A549 (cell line): Measurements from ENCODE around the gene ICAM3. TPM values are rescaled to one million over a fixed set of nuclear protein-coding genes. Genes with fewer than 3 reads are reported as not detected.
"Not testable (repeated sequence)": the region's sequence is repeated elsewhere in the genome, so short reads cannot be mapped to it uniquely, and the experiment has no call there.

ENCODE experiments used
- ATAC-seq, 2 experiments: fragments of 200-7000 bp in 1 of 2; fragments of >200 bp in 1 of 2; cut with Nextera tagmentation in 1 of 2; cut with Tn5 transposase in 1 of 2; 3 replicates each; pipeline versions ENCODE4 v1.8.0 to v1.9.1; 2018 to 2020; ENCODE audit warnings: mild to moderate bottlenecking in 1 of 2, moderate library complexity in 1 of 2
- CTCF ChIA-PET: fragments of 300-600 bp; sonication (Branson Sonifier 250); formaldehyde crosslinking; extraction: SDS; loops from one replicate; lab custom pipeline; 2021; ENCODE audit warnings: antibody characterized with exemption, inconsistent platforms; lab: Yijun Ruan, JAX
- POLR2A ChIA-PET: fragments of 350-600 bp; formaldehyde crosslinking; extraction: SDS; loops from one replicate; lab custom pipeline; 2021; ENCODE audit warnings: antibody characterized with exemption, inconsistent platforms; lab: Yijun Ruan, JAX
- DNase-seq, 2 experiments: peaks; one replicate each; pipeline versions ENCODE4 v3.0.0 to v3.0.0-alpha.2; 2011 to 2016; ENCODE audit warnings: low read depth in 1 of 2, low spot score in 1 of 2
- FAIRE-seq: peaks from 2 replicates; lab custom pipeline; 2011; peaks lifted over from hg19 to GRCh38; lab: Jason Lieb, UNC
- H3K27ac ChIP-seq, 2 experiments: fragments of >200 bp; sonication (Bioruptor Twin); formaldehyde crosslinking; 3 replicates each; pipeline ENCODE4 v1.5.1; 2016 to 2017
- H3K4me1 ChIP-seq: fragments of >200 bp; sonication (Bioruptor Twin); formaldehyde crosslinking; 3 replicates; pipeline ENCODE4 v1.6.1; 2016
- H3K4me2 ChIP-seq: fragments of >200 bp; sonication (Bioruptor Twin); formaldehyde crosslinking; 3 replicates; pipeline ENCODE4 v1.6.1; 2016
- H3K4me3 ChIP-seq: fragments of >200 bp; sonication (Bioruptor Twin); formaldehyde crosslinking; 3 replicates; pipeline ENCODE4 v1.5.1; 2016
- H3K9me3 ChIP-seq: fragments of >200 bp; sonication (Bioruptor Twin); formaldehyde crosslinking; 3 replicates; pipeline ENCODE4 v1.6.1; 2016
- CBX2 ChIP-seq: fragments of 200-600 bp; sonication (generic); IDR thresholded peaks from 2 replicates; pipeline ENCODE4 v1.6.1; 2016; ENCODE audit warnings: low read depth, mild to moderate bottlenecking, borderline replicate concordance
- CBX8 ChIP-seq: fragments of 200-600 bp; sonication (generic); IDR thresholded peaks from 2 replicates; pipeline ENCODE4 v1.6.1; 2016
- FOSB ChIP-seq: fragments of 250-450 bp; sonication (Bioruptor Pico); IDR thresholded peaks from 2 replicates; pipeline ENCODE4 v1.5.0; 2020; ENCODE audit warnings: mild to moderate bottlenecking, moderate library complexity
- FOSL2 ChIP-seq, 2 experiments: fragments of 450-650 bp in 1 of 2; fragments of >200 bp in 1 of 2; sonication (Bioruptor Twin) in 1 of 2; formaldehyde crosslinking; IDR thresholded peaks; 2 replicates each; pipeline versions ENCODE4 v1.5.0 to v1.6.1; 2016 to 2020; ENCODE audit warnings: mild to moderate bottlenecking in 1 of 2, moderate library complexity in 1 of 2
- JUNB ChIP-seq: fragments of >200 bp; sonication (Bioruptor Twin); formaldehyde crosslinking; IDR thresholded peaks from 2 replicates; pipeline ENCODE4 v1.6.1; 2016
- MAFK ChIP-seq: fragments of 450-650 bp; IDR thresholded peaks from 2 replicates; pipeline ENCODE4 v1.6.1; 2014; ENCODE audit not compliant: partially characterized antibody
- MAZ ChIP-seq: fragments of 150-350 bp; IDR thresholded peaks from 2 replicates; pipeline ENCODE4 v1.6.1; 2014; ENCODE audit warnings: antibody characterized with exemption, low read depth, low read length, borderline replicate concordance
- MYC ChIP-seq: IDR thresholded peaks from 2 replicates; pipeline ENCODE4 v1.6.1; 2012; ENCODE audit warnings: mild to moderate bottlenecking, inconsistent platforms, low read length, improper control_type of control experiment, borderline replicate concordance
- SMC3 ChIP-seq: fragments of >200 bp; sonication (Bioruptor Twin); formaldehyde crosslinking; IDR thresholded peaks from 3 replicates; pipeline ENCODE4 v1.6.1; 2018; ENCODE audit warnings: inconsistent platforms
- SREBF2 ChIP-seq: fragments of 450-650 bp; IDR thresholded peaks from 2 replicates; pipeline ENCODE4 v1.6.1; 2014; ENCODE audit warnings: mild to moderate bottlenecking, moderate library complexity
- TFCP2L1 ChIP-seq: fragments of 250-450 bp; sonication (Bioruptor Pico); IDR thresholded peaks from 2 replicates; pipeline ENCODE4 v1.5.0; 2021; ENCODE audit warnings: mild to moderate bottlenecking
- ZC3H11A ChIP-seq: fragments of 450-650 bp; IDR thresholded peaks from 2 replicates; pipeline ENCODE4 v1.6.1; 2014; ENCODE audit warnings: antibody characterized with exemption, mild to moderate bottlenecking
- ZSCAN20 ChIP-seq: fragments of 250-450 bp; sonication (Bioruptor Pico); IDR thresholded peaks from 2 replicates; pipeline ENCODE4 v1.8.0; 2022; ENCODE audit warnings: mild to moderate bottlenecking, moderate library complexity
- WGBS: methylation state at CpG from one replicate; pipeline ENCODE4 v1.1.6; 2017; ENCODE audit errors: missing lambda C conversion rate; 5-methylcytosine and 5-hydroxymethylcytosine counted together
- polyA plus RNA-seq, 4 experiments: library from polyadenylated mRNA; depleted of rRNA in 3 of 4; stranded (reverse); fragments of >200 nt; fragmentation: RNase III in 1 of 4; extraction: RNeasy Plus Mini Kit Qiagen cat#74134 plus additional on column Dnase treatment in 1 of 4; gene quantifications; 2 replicates in 3 of 4; 3 replicates in 1 of 4; pipeline ENCODE4 v1.2.3, GENCODE V29; 2011 to 2017
- TF ChIP-seq, protein P1 (sequence below): fragments of >200 bp; sonication (Bioruptor Twin); formaldehyde crosslinking; IDR thresholded peaks from 3 replicates; pipeline ENCODE4 v1.6.1; 2016
- TF ChIP-seq, protein P2 (sequence below): fragments of 250-450 bp; sonication (Bioruptor Pico); IDR thresholded peaks from 2 replicates; pipeline ENCODE4 v1.5.0; 2021; ENCODE audit warnings: mild to moderate bottlenecking, moderate library complexity, borderline replicate concordance
- TF ChIP-seq, protein P3 (sequence below): IDR thresholded peaks from 2 replicates; pipeline ENCODE4 v1.6.1; 2012
- TF ChIP-seq, protein P4 (sequence below): IDR thresholded peaks from 2 replicates; pipeline ENCODE4 v1.6.1; 2012; ENCODE audit warnings: low read depth, borderline replicate concordance
- TF ChIP-seq, protein P5 (sequence below): fragments of >200 bp; sonication (Bioruptor Twin); formaldehyde crosslinking; IDR thresholded peaks from 2 replicates; pipeline ENCODE4 v1.6.1; 2016
- TF ChIP-seq, protein P6 (sequence below): fragments of 450-650 bp; IDR thresholded peaks from 2 replicates; pipeline ENCODE4 v1.6.1; 2014; ENCODE audit warnings: antibody characterized with exemption

ICAM3 gene
- polyA plus RNA-seq, 2 of the 4 experiments (the other 2 are of a cell fraction) = 4.7 to 7.3 TPM

DNA sequence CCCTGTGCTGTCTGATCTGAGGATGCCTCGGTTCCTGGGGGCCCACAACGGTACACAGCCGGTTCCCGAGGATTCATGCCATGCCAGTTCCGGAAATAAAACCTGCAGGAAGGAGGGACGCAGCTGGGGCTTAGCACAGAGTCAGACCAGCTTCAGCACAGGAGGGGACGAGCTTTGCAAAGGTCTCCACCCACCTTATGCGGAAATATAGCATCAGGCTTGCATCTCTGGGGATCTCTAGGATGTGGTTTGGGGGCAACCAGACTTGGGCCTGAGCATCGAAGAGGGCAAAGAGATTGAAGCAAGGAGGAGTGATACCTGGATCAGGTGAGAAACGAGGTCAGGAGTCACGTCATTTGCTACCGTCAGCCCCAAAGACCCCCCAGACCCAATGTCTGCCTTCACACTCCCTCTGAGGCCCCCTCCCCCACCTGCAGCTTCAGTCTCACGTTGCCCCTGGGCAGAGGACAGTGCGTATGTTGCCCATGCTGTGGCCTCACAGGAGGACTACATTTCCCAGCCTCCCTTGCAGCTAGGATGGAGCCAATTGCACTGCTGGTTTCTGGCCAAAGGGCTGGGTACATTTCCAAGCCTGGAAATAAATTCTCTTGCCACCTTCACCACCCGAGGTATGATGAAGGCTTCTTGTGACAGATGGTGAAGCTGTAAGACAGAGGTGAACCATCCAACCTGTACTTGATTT is 28.8 kb upstream of the ICAM3 start:
- H3K27ac ChIP-seq = no peak overlapping the region
- peaks cover 12% of the 10 kb centered on the region for H3K9me3 ChIP-seq
- no peak for TF ChIP-seq MAFK
- TF ChIP-seq MAZ = no peak
- TF ChIP-seq SMC3 = no peak
- TF ChIP-seq FOSL2 (IDR thresholded peaks at IDR 0.05) = no peak
- no peak for TF ChIP-seq FOSL2 (CRISPR knock-in tag; IDR thresholded peaks at IDR 0.05)
- TF ChIP-seq, protein P1, sequence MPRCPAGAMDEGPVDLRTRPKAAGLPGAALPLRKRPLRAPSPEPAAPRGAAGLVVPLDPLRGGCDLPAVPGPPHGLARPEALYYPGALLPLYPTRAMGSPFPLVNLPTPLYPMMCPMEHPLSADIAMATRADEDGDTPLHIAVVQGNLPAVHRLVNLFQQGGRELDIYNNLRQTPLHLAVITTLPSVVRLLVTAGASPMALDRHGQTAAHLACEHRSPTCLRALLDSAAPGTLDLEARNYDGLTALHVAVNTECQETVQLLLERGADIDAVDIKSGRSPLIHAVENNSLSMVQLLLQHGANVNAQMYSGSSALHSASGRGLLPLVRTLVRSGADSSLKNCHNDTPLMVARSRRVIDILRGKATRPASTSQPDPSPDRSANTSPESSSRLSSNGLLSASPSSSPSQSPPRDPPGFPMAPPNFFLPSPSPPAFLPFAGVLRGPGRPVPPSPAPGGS = no peak
- TF ChIP-seq CBX8 = no peak
- TF ChIP-seq MYC = no peak
- no peak for TF ChIP-seq CBX2
- H3K4me1 ChIP-seq = no peaks in the 10 kb centered on the region
- no peak overlapping the region for H3K4me3 ChIP-seq
- no peak overlapping the region for H3K4me2 ChIP-seq
- ATAC-seq (no peak), DNase-seq (no peak), FAIRE-seq (no peak)
- ChIA-PET CTCF (interaction anchor here (0.6 kb wide), 1 partner anchor 103 kb away, joined by 4 read pairs; no protein-coding TSS in a partner anchor), POLR2A (no interaction called here)
- 90% methylated on average over 7 of the region's 15 CpGs for WGBS

DNA sequence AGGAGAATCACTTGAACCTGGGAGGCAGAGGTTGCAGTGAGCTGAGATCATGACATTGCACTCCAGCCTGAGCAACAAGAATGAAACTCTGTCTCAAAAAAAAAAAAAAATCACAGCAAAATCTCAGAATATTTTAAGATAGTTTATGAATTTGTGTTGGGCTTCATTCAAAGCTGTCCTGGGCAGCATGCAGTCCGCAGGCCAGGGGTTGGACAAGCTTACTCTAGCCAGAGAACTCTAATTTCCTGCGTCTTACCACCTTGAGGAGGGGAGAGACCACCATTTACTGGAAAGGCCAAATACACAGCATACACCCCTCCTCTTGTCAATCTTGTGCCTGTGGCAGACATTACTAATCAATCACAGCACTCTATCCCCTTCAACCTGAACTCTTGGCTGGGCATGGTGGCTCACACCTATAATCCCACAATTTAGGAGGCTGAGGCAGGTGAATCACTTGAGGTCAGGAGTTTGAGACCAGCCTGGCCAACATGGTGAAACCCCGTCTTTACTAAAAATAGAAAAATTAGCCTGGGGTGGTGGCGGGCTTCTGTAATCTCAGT is 27.6 kb upstream of the ICAM3 start:
- WGBS = 93% methylated on average over 4 of the region's 4 CpGs
- CTCF ChIA-PET = interaction anchor here (1.1 kb wide), 1 partner anchor 36 kb away, joined by 3 read pairs; the partner anchor contains the start of gene CDC37
- FAIRE-seq, H3K27ac ChIP-seq, H3K4me1 ChIP-seq, H3K4me3 ChIP-seq, H3K4me2 ChIP-seq, POLR2A ChIA-PET, DNase-seq, ATAC-seq: not testable (repeated sequence)
- peaks cover 12% of the 10 kb centered on the region for H3K9me3 ChIP-seq

DNA sequence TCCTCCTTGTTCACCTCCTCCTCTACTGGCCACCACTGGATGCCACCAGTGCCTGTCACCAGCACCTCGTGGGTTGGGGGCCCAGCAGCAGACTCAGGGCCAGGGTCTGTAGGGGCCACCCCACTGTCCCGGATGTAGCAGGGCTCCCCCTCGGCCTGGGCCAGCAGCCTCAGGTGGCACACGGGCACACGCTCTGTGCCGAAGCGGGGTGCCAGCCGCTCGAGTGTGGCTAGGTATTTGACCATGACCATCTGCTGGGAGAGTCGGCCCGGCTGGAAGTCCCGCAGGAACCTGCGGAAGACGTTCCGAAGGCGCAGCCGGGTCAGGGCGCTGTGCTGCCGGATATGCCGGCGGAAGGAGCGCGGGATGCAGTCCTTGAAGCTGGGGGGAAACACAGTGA is 26.1 kb upstream of the ICAM3 start:
- H3K4me3 ChIP-seq = no peak overlapping the region
- ChIA-PET POLR2A (no interaction called here), CTCF (interaction anchor here (0.6 kb wide), 1 partner anchor 30 kb away, joined by 3 read pairs; no protein-coding TSS in a partner anchor)
- H3K9me3 ChIP-seq = peaks cover 12% of the 10 kb centered on the region
- WGBS = 99% methylated on average over 14 of the region's 23 CpGs
- no peak for FAIRE-seq
- DNase-seq = no peak
- TF ChIP-seq, protein P2, sequence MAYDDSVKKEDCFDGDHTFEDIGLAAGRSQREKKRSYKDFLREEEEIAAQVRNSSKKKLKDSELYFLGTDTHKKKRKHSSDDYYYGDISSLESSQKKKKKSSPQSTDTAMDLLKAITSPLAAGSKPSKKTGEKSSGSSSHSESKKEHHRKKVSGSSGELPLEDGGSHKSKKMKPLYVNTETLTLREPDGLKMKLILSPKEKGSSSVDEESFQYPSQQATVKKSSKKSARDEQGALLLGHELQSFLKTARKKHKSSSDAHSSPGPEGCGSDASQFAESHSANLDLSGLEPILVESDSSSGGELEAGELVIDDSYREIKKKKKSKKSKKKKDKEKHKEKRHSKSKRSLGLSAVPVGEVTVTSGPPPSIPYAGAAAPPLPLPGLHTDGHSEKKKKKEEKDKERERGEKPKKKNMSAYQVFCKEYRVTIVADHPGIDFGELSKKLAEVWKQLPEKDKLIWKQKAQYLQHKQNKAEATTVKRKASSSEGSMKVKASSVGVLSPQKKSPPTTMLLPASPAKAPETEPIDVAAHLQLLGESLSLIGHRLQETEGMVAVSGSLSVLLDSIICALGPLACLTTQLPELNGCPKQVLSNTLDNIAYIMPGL (CRISPR knock-in tag) = no peak
- TF ChIP-seq JUNB (no peak), ZSCAN20 (CRISPR knock-in tag) (no peak)
- TF ChIP-seq, protein P3, sequence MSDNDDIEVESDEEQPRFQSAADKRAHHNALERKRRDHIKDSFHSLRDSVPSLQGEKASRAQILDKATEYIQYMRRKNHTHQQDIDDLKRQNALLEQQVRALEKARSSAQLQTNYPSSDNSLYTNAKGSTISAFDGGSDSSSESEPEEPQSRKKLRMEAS = no peak
- H3K4me2 ChIP-seq = no peak overlapping the region
- no peak for ATAC-seq
- H3K27ac ChIP-seq = no peak overlapping the region
- no peaks in the 10 kb centered on the region for H3K4me1 ChIP-seq

DNA sequence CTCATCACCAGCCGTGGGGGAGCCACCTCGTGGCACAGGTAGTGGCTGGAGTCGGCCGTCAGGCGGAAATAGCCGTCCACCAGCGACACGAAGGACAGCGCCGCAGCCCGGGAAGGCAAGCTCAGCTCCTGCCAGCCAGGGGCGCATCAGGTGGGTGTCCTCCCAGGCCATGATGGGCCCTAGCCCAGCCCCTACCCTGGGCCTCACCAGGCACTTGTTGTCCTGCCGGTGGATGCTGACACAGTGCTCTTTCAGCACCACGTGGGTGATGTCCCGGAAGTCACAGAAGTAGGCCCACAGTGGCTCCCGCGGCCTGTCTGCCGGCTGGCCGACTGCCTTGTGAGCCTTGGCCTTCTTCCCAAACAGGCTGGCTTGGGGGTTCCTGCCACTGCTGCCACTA is 25.2 kb upstream of the ICAM3 start:
- DNase-seq (no peak), ATAC-seq (no peak), FAIRE-seq (no peak)
- ChIA-PET CTCF (no interaction called here), POLR2A (no interaction called here)
- Histone ChIP-seq H3K4me3 (no peak overlapping the region), H3K4me1 (no peaks in the 10 kb centered on the region), H3K4me2 (no peak overlapping the region), H3K27ac (no peak overlapping the region), H3K9me3 (peaks cover 12% of the 10 kb centered on the region)
- WGBS = no CpG with 5 or more reads among the region's 19 CpGs
- TF ChIP-seq ZSCAN20 (CRISPR knock-in tag) (no peak), MYC (no peak), MAZ (no peak), SREBF2 (no peak), TFCP2L1 (CRISPR knock-in tag) (no peak), FOSB (CRISPR knock-in tag) (no peak), ZC3H11A (no peak)
- TF ChIP-seq, protein P3 = no peak
- TF ChIP-seq, protein P4, sequence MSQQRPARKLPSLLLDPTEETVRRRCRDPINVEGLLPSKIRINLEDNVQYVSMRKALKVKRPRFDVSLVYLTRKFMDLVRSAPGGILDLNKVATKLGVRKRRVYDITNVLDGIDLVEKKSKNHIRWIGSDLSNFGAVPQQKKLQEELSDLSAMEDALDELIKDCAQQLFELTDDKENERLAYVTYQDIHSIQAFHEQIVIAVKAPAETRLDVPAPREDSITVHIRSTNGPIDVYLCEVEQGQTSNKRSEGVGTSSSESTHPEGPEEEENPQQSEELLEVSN = no peak
- TF ChIP-seq, protein P5, sequence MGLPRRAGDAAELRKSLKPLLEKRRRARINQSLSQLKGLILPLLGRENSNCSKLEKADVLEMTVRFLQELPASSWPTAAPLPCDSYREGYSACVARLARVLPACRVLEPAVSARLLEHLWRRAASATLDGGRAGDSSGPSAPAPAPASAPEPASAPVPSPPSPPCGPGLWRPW = no peak
- TF ChIP-seq, protein P1 = no peak
- TF ChIP-seq, protein P6, sequence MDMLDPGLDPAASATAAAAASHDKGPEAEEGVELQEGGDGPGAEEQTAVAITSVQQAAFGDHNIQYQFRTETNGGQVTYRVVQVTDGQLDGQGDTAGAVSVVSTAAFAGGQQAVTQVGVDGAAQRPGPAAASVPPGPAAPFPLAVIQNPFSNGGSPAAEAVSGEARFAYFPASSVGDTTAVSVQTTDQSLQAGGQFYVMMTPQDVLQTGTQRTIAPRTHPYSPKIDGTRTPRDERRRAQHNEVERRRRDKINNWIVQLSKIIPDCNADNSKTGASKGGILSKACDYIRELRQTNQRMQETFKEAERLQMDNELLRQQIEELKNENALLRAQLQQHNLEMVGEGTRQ = no peak
